Activated CD8-positive, alpha-beta memory T cell treated with anti-CD3 and anti-CD28 coated beads, Interleukin-2, amount 50 U/mL, for 24 hours (primary cell): ENCODE data around the gene KCNH2.
"Not testable (repeated sequence)": the region's sequence is repeated elsewhere in the genome, so short reads cannot be mapped to it uniquely, and the experiment has no call there.

Source experiments
- DNase-seq: peaks from one replicate; pipeline ENCODE4 v3.0.0-alpha.2; 2020; ENCODE audit errors: extremely low read depth

Gene KCNH2

GRCh38 chr7:150936018-150936417, 42.1 kb downstream of the KCNH2 start:
- no peak for DNase-seq

- DNase-seq = no peak
These were observed 43.0 kb downstream of the KCNH2 start for GRCh38 chr7:150935149-150935548.

GRCh38 chr7:150934045-150934766, 43.9 kb downstream of the KCNH2 start:
- DNase-seq = no peak

- DNase-seq = no peak
These were observed 46.8 kb downstream of the KCNH2 start for GRCh38 chr7:150931199-150931869.

DNA sequence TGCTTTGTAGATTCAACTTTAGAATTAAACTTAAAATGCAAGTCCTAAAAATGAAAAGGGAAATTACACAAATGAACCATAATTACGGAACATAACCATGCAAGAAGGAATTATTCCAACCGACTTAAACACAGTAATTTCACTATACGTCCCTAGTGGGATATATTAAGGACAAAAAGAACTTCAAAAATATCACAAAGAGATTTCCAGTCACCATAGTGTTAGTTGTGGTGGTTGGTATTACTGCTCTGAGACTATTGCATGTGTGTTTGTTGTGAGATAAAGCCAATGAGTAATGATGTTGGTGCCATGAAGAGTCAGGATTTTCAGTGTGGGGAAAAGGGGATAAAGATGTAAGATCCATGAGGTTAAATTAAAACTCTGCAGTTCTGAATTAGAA, 49.6 kb downstream of the KCNH2 start:
- no peak for DNase-seq

GRCh38 chr7:150927956-150928344, 50.2 kb downstream of the KCNH2 start:
- DNase-seq = no peak

- DNase-seq = no peak
These were observed 50.8 kb downstream of the KCNH2 start for GRCh38 chr7:150927157-150927955.

GRCh38 chr7:150926066-150926465, 52.1 kb downstream of the KCNH2 start:
- no peak for DNase-seq

DNA sequence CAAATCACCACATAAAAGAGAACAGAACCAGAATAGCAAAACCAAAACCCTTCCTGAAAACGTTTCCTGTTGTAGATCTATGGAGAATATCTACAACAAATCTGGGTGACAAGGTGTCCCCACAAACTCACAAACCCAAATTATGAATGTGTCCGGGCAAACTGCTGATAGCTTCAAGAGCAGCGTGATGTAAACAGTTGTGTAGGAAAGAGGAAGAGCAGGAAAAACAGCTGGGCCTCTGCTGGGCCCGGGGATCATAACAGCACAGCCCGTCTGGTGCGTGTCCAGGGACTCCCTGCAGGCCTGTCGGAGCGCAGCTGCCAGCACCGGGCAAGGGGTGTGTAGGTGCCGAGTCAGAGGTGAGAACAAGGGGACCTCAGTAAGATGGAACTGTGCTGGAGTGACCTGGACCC, 53.7 kb downstream of the KCNH2 start:
- no peak for DNase-seq

- no peak for DNase-seq
These were observed 54.3 kb downstream of the KCNH2 start for GRCh38 chr7:150923802-150924201.

- DNase-seq = no peak
These were observed 54.9 kb downstream of the KCNH2 start for GRCh38 chr7:150923196-150923595.

- DNase-seq = no peak
These were observed 59.0 kb downstream of the KCNH2 start for GRCh38 chr7:150919160-150919559.

- DNase-seq = no peak
These were observed 59.7 kb downstream of the KCNH2 start for GRCh38 chr7:150918378-150918777.

GRCh38 chr7:150917969-150918368, 60.2 kb downstream of the KCNH2 start:
- no peak for DNase-seq

DNA sequence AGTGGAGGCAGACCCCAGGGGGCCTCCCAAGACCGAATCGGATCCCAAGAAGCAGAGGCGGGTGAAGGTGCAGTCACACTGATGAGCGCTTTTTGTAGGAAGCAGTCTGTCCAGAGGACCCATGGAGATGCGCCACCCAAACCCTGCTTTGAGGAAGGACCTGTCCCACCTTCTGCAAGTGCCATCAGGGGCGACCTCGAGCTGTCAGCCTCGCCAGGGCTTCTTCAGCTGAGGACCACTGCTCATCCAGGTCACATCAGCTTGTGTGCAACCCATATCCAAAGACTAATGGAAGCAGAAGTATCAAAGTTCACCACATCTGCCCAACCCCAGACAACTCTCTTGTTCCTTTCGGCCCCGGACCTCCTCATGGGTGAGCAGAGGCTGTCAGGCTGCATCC, 61.5 kb downstream of the KCNH2 start:
- no peak for DNase-seq

DNA sequence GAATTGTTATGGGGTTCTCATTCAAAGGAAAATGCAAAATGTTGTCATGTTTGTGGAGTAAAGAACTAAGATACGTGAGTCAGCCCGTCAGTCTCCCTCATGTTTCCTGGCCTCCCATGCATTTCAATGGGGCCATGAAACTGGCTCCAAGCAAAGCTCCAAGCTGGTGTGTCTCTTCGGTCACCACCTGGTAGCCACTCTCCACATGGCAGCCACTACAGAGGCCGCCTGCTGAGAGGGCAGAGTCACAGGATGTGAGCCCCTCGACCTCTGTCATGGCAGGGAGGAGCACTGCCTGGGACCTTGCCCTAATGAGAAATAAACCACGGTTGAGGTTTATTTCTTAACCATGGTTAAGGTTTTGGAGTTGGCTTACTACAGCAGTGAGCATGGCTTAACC, 63.2 kb downstream of the KCNH2 start:
- no peak for DNase-seq

DNA sequence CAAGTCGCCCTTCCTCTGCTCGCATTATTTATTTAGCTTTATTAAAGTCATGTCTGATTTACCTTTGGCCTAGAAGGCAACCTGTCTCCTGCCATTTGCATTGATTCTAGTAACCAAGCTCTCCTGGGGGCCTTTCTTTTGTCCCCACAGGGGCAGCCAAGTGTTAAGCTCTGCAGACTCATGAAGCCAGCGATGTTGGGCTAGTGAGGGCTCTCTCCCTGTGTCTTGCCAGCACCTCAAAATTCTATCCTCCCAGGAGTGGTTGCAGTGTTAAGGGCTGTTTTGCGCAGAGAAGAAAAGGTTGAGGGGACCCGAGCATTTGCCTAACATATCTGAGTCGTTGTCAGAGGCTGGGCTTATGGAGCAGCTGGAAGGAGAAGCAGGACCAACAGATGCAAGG, 63.9 kb downstream of the KCNH2 start:
- no peak for DNase-seq

GRCh38 chr7:150912427-150912826, 65.7 kb downstream of the KCNH2 start:
- DNase-seq = no peak

GRCh38 chr7:150911590-150912267, 66.4 kb downstream of the KCNH2 start:
- no peak for DNase-seq

DNA sequence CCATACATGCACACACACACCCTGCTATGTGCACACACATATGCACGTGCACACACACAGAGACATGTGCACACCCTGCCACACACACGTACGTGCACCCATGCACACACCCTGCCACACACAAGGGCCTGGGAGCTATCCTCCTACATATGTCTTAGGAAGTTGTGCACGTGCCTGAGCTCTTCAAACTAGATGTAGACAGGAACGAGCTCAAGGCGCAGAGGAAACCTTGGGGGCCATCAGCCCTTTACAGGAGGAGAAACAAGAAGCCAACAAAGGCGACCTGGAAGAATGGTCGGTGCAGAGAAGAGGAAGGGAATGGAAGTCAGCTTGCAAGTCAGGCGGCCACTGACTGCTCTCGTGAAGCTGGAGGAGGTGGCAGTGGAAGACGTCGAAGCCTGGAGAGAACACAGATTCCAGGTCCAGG, 67.1 kb downstream of the KCNH2 start:
- no peak for DNase-seq

GRCh38 chr7:150910305-150910995, 67.7 kb downstream of the KCNH2 start:
- not testable (repeated sequence) for DNase-seq
